K562 (cell line): ENCODE measurements around the gene PELI2. TPM values are rescaled to one million over a fixed set of nuclear protein-coding genes. Genes with fewer than 3 reads are reported as not detected.

ENCODE experiments used
- ATAC-seq: fragments of 200-7000 bp; cut with Tn5 transposase; 3 replicates; pipeline ENCODE4 v1.9.1; 2020; ENCODE audit warnings: moderate library complexity
- BruUV-seq: library from RNA; stranded (reverse); fragments of 400-500 nt; replicated peaks from 2 replicates; lab custom pipeline; 2021; lab: Mats Ljungman, UMichigan
- CTCF ChIA-PET: fragments of 300-600 bp; formaldehyde crosslinking; extraction: SDS; loops from one replicate; lab custom pipeline; 2021; ENCODE audit warnings: low intra/inter-chr PET ratio; lab: Yijun Ruan, JAX
- POLR2A ChIA-PET: fragments of 300-600, 350-650 bp; sonication (Branson Sonifier 250); formaldehyde crosslinking; extraction: SDS; loops from one replicate; lab custom pipeline; 2021; ENCODE audit warnings: antibody characterized with exemption, inconsistent platforms; lab: Yijun Ruan, JAX
- DNase-seq, 4 experiments: peaks; one replicate each; pipeline versions ENCODE4 v3.0.0 to v3.0.0-alpha.2; 2011 to 2018; ENCODE audit warnings: low spot score in 3 of 4, mixed read lengths in 3 of 4; ENCODE audit errors: extremely low read depth in 1 of 4
- FAIRE-seq: peaks from 2 replicates; lab custom pipeline; 2011; peaks lifted over from hg19 to GRCh38; lab: Jason Lieb, UNC
- H2AFZ ChIP-seq: 2 replicates; pipeline ENCODE4 v1.6.0; 2011; ENCODE audit warnings: low read depth, low read length, control low read depth, inconsistent platforms
- H3K27ac ChIP-seq: fragments of 200-600 bp; 3 replicates; pipeline ENCODE4 v1.8.0; 2011; ENCODE audit warnings: low read depth, mild to moderate bottlenecking, control low read depth, inconsistent platforms, low read length, moderate library complexity, mixed read lengths; ENCODE audit errors: extremely low read depth
- H3K27me3 ChIP-seq, 2 experiments: fragments of 300-600 bp in 1 of 2; 2 replicates in 1 of 2; 3 replicates in 1 of 2; pipeline versions ENCODE4 v1.6.0 to v1.8.0; 2011; ENCODE audit warnings: inconsistent platforms in 2 of 2, low read length in 2 of 2, mild to moderate bottlenecking in 1 of 2, mixed read lengths in 1 of 2, moderate library complexity in 1 of 2; ENCODE audit not compliant: control insufficient read depth in 2 of 2, insufficient read depth in 2 of 2
- H3K36me3 ChIP-seq: fragments of 300-600 bp; 3 replicates; pipeline ENCODE4 v1.8.0; 2011; ENCODE audit warnings: mild to moderate bottlenecking, low read length, inconsistent platforms; ENCODE audit not compliant: control insufficient read depth, insufficient read depth
- H3K4me1 ChIP-seq, 2 experiments: fragments of 200-600 bp in 1 of 2; replicated peaks in 1 of 2; 2 replicates in 1 of 2; 3 replicates in 1 of 2; pipeline versions ENCODE4 v1.5.1 to v1.8.0; 2011; ENCODE audit warnings: inconsistent platforms in 2 of 2, low read length in 2 of 2, mild to moderate bottlenecking in 1 of 2, mixed read lengths in 1 of 2, moderate library complexity in 1 of 2; ENCODE audit not compliant: control insufficient read depth in 2 of 2, insufficient read depth in 2 of 2
- H3K4me2 ChIP-seq: 2 replicates; pipeline ENCODE4 v1.6.1; 2011; ENCODE audit warnings: low read length, control low read depth, inconsistent platforms, mixed read lengths; ENCODE audit not compliant: insufficient read depth
- H3K4me3 ChIP-seq: fragments of 200-600 bp; sonication (generic), shearing (Covaris generic); 2 replicates; pipeline ENCODE4 v1.5.1; 2016; ENCODE audit warnings: control low read depth, inconsistent platforms
- H3K79me2 ChIP-seq: fragments of 200-600 bp; 3 replicates; pipeline ENCODE4 v1.8.0; 2011; ENCODE audit warnings: low read length, inconsistent platforms; ENCODE audit not compliant: control insufficient read depth, insufficient read depth
- H3K9ac ChIP-seq, 2 experiments: 2 replicates each; pipeline versions ENCODE4 v1.6.0 to v1.6.1; 2011; ENCODE audit warnings: low read depth in 2 of 2, low read length in 2 of 2, control low read depth in 1 of 2, inconsistent platforms in 1 of 2, mild to moderate bottlenecking in 1 of 2, mixed read lengths in 1 of 2; ENCODE audit not compliant: insufficient read depth in 1 of 2
- H3K9me1 ChIP-seq: one replicate; pipeline ENCODE4 v1.6.0; 2011; ENCODE audit warnings: inconsistent platforms, mild to moderate bottlenecking, low read length, moderate library complexity; ENCODE audit not compliant: control insufficient read depth, insufficient read depth
- H3K9me3 ChIP-seq: replicated peaks from 2 replicates; pipeline ENCODE4 v1.5.1; 2011; ENCODE audit warnings: low read depth, low read length, inconsistent platforms; ENCODE audit not compliant: control insufficient read depth, insufficient read depth
- H4K20me1 ChIP-seq: replicated peaks from 2 replicates; pipeline ENCODE4 v1.6.1; 2011; ENCODE audit warnings: low read length, inconsistent platforms, mixed read lengths; ENCODE audit not compliant: control insufficient read depth, insufficient read depth
- CBX8 ChIP-seq: fragments of 200-600 bp; sonication (generic); IDR thresholded peaks from 2 replicates; pipeline ENCODE4 v1.6.1; 2012; ENCODE audit warnings: borderline replicate concordance, mixed run types, low read depth, mild to moderate bottlenecking, moderate library complexity, mixed read lengths, low read length, control low read depth, inconsistent platforms; ENCODE audit not compliant: poor library complexity, severe bottlenecking; ENCODE audit errors: extremely low read depth
- JUN ChIP-seq, 2 experiments: sonication (generic) in 1 of 2; formaldehyde crosslinking in 1 of 2; IDR thresholded peaks; 2 replicates each; pipeline versions ENCODE4 v1.6.1 to v1.8.0; 2012 to 2022; ENCODE audit warnings: borderline replicate concordance in 2 of 2, mild to moderate bottlenecking in 2 of 2, improper control_type of control experiment in 1 of 2, low read depth in 1 of 2, low read length in 1 of 2, missing genetic modification reagents in 1 of 2
- TAF7 ChIP-seq: fragments of 450-650 bp; IDR thresholded peaks from 2 replicates; pipeline ENCODE4 v1.6.1; 2016; ENCODE audit warnings: missing genetic modification characterization, missing compliant biosample characterization
- WGBS: fragments of 100-300 bp; shearing (Covaris generic); methylation state at CpG from one replicate; pipeline ENCODE4 v1.1.6; 2016; ENCODE audit warnings: low coverage, mixed read lengths; ENCODE audit not compliant: insufficient coverage; ENCODE audit errors: missing lambda C conversion rate; 5-methylcytosine and 5-hydroxymethylcytosine counted together
- in situ Hi-C: fragments of 300-500 bp; cut with MboI; formaldehyde crosslinking; loops from 4 replicates; pipeline ENCODE4 v1.15.0; 2018; ENCODE audit warnings: inconsistent platforms, mixed read lengths
- intact Hi-C: fragments of 100-400 bp; cut with micrococcal nuclease; formaldehyde crosslinking; loops from 2 replicates; pipeline ENCODE4 v1.14.2; 2022
- polyA plus RNA-seq, 8 experiments: library from polyadenylated mRNA; depleted of rRNA in 4 of 8; stranded (reverse) in 5 of 8; unstranded in 3 of 8; fragments of >200 nt; fragmentation: Nextera tagmentation in 2 of 8; fragmentation: Illumina TruSeq in 1 of 8; extraction: Ambion mirVana in 2 of 8; extraction: Trizol in 1 of 8; gene quantifications; 2 replicates each; pipeline versions ENCODE4 v1.2.1 to v1.2.3, GENCODE V29; 2011 to 2014; ENCODE audit warnings: inconsistent platforms in 1 of 8, missing spikeins in 1 of 8
- total RNA-seq, 7 experiments: library from RNA; depleted of rRNA in 6 of 7; stranded (reverse); fragments of >200 nt in 6 of 7; fragmentation: Illumina TruSeq in 2 of 7; extraction: Trizol in 2 of 7; gene quantifications; 2 replicates each; pipeline versions ENCODE4 v1.2.1 to v1.2.3, GENCODE V29; 2011 to 2021; ENCODE audit warnings: low replicate concordance in 1 of 7
- TF ChIP-seq, protein P1 (sequence below): fragments of 200-800 bp; sonication (Bioruptor generic); IDR thresholded peaks from 2 replicates; pipeline ENCODE4 v1.6.1; 2017; ENCODE audit warnings: missing genetic modification characterization, missing compliant biosample characterization
- TF ChIP-seq, protein P2 (sequence below), 2 experiments: IDR thresholded peaks in 1 of 2; conservative IDR thresholded peaks in 1 of 2; 2 replicates each; pipeline ENCODE4 v1.6.1; 2016; ENCODE audit warnings: low read depth in 2 of 2, mild to moderate bottlenecking in 1 of 2, missing compliant biosample characterization in 1 of 2, missing genetic modification characterization in 1 of 2, moderate library complexity in 1 of 2

The PELI2 gene
- total and polyA plus RNA-seq, 9 of the 15 experiments (the other 6 are each of a cell fraction or from before 2014, with no cell fraction given) = 0.20 to 1.5 (median 0.44) TPM

DNA sequence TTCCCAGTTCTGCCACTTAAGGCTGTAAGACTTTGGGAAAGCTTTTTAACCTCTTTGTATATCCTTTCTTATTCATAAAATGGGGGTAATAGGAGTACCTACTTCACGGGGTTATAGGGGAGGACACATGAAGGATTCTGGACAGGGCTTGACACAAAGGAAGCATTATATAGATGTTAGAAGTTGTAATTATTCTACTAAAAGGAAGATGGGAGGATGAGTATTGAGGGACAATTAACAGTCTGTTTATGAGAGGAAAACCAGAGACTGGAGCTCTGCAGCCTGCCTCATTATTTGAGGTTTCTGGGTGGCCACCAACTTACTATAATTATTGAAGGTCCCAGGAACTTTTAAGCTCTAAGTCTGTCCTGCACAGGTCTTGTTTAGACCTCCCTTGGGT lies 34.0 kb downstream of the PELI2 start (continued):
- TF ChIP-seq, protein P1, sequence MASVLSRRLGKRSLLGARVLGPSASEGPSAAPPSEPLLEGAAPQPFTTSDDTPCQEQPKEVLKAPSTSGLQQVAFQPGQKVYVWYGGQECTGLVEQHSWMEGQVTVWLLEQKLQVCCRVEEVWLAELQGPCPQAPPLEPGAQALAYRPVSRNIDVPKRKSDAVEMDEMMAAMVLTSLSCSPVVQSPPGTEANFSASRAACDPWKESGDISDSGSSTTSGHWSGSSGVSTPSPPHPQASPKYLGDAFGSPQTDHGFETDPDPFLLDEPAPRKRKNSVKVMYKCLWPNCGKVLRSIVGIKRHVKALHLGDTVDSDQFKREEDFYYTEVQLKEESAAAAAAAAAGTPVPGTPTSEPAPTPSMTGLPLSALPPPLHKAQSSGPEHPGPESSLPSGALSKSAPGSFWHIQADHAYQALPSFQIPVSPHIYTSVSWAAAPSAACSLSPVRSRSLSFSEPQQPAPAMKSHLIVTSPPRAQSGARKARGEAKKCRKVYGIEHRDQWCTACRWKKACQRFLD (CRISPR knock-in tag) = no peak
- TF ChIP-seq JUN (IDR thresholded peaks at IDR 0.05; ENCODE audit: borderline replicate concordance, low read depth, low read length) (no peak), JUN (CRISPR knock-in tag; IDR thresholded peaks at IDR 0.05; ENCODE audit: borderline replicate concordance) (no peak)

DNA sequence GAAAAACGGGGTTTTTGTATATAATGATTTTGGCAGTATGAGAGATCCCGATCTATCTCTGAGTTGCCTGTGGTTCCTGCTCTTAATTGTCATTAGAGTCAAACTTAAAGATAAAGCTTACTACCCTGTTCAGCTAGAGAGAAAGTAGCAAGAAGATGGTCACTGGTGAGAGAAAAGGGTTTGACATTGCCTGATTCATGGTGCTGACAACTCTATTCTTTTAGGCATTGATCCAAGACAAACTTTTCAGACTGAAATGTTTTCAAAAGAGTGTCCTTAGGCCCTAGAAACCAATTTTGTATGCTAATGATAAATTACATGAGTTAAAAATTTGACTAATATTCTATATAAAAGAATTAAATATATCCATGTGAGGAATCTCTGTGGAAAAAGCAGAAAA lies 35.1 kb downstream of the PELI2 start:
- FAIRE-seq = no peak

More for the DNA sequence above, 35.1 kb downstream of the PELI2 start:
- H3K27ac ChIP-seq = no peak overlapping the region
- no peak overlapping the region for H3K4me2 ChIP-seq
- H3K36me3 ChIP-seq = no peaks in the 10 kb centered on the region
- H3K4me3 ChIP-seq = no peak overlapping the region
- no TSS peak for BruUV-seq
- no peaks in the 10 kb centered on the region for H3K79me2 ChIP-seq
- intact Hi-C loops (no loop called here), in situ Hi-C loops (no loop called here)
- H3K4me1 ChIP-seq = no peaks in the 10 kb centered on the region
- H2AFZ ChIP-seq = no peak overlapping the region
- no peak for DNase-seq
- ATAC-seq = no peak
- TF ChIP-seq TAF7 (tag) = no peak
- TF ChIP-seq, protein P2, sequence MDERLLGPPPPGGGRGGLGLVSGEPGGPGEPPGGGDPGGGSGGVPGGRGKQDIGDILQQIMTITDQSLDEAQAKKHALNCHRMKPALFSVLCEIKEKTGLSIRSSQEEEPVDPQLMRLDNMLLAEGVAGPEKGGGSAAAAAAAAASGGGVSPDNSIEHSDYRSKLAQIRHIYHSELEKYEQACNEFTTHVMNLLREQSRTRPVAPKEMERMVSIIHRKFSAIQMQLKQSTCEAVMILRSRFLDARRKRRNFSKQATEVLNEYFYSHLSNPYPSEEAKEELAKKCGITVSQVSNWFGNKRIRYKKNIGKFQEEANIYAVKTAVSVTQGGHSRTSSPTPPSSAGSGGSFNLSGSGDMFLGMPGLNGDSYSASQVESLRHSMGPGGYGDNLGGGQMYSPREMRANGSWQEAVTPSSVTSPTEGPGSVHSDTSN (CRISPR knock-in tag; IDR thresholded peaks at IDR 0.05; ENCODE audit: low read depth) = no peak
- TF ChIP-seq, protein P2 (tag; conservative IDR thresholded peaks at IDR 0.05; ENCODE audit: low read depth) = peak; percentile 62; the same call in 1 of the 2 replicates
- TF ChIP-seq CBX8 = peak; percentile 18
- H3K9me3 ChIP-seq = no peaks in the 10 kb centered on the region
- no peaks in the 10 kb centered on the region for H4K20me1 ChIP-seq
- H3K27me3 ChIP-seq = peaks cover 0 to 2% of the 10 kb centered on the region in 2 experiments; a peak in 1 of 5 replicates
- CTCF ChIA-PET = no interaction called here
- H3K9me1 ChIP-seq = no peaks in the 10 kb centered on the region
- WGBS = 0% methylated on average over 2 of the region's 2 CpGs
- no peak overlapping the region for H3K9ac ChIP-seq
- POLR2A ChIA-PET = no interaction called here
